ENCODE measurements around the gene ECT2.
"Not testable (repeated sequence)": the region's sequence is repeated elsewhere in the genome, so short reads cannot be mapped to it uniquely, and the experiment has no call there.

ECT2 gene

GRCh38 chr3:172855037-172855436 lies 104.5 kb downstream of the ECT2 start:
- DNase-seq (ENCODE audit: low read depth in 1 of 2, low spot score in 1 of 2) = no peak

DNA sequence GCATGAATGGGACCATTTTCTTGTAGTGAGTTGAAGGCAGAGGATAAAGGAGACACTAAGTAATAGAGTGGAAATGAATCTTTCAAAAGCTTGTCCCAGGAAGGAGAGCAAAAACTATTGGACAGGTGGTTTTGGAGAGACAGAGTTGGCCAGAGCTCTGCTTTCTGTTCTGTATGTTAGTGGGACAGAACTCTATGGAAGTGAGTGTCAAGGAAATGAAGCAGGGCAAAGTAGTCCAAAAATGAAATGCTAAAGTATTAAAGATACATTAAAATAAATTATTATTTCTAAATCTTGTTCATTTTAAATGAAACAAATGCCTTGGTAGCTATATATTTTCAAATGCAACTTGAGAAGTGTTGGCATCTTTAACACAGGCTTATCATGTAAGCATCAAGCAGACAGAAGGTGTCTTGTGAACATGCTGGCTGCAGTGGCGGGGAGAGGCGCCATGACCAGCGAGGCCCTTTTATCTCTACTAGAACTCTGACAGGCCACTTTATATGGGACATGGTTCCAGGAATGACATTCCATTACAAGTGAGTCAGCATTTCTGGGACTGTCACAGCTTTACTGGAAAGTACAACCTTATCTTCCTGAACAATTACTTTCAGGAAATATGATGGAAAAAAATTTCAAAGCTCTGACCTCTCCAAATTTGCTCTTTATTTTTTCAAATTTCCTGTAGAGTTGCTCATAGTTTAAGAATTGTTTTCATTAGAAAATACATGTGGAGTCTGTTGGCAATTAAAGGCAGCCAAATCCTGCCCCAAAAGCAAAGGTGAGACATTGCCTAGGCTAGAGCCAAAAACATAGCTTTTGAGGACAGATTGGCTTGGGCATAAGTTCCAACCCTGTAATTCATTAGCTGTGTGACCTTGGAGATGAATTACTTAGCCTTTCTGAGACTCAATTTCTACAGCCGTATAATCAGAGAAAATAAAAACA lies 106.5 kb downstream of the ECT2 start:
- DNase-seq (ENCODE audit: low read depth in 1 of 2, low spot score in 1 of 2) = no peak

DNA sequence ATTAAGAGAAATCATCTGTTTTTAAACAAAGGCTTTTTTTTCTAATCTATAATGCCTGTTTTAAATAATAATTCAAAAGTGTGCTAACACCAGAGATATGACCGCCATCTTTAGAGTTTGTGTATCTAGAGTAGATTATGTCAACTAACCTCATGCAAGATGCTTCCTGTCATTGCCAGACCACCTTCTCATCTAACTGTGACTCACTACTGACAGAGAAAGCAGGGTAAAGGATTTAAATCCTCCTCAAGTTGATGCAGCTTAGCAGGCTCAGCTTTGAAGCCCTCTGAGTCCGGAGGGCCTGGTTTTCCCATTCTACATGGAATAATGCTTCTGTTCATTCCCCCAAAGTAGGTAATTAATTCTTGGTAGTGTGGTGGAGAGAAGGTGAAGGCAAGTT lies 108.5 kb downstream of the ECT2 start:
- no peak for DNase-seq (ENCODE audit: low read depth in 1 of 2, low spot score in 1 of 2)

- DNase-seq (ENCODE audit: low read depth in 1 of 2, low spot score in 1 of 2) = not testable (repeated sequence)
Observed at GRCh38 chr3:172866726-172867350, 116.3 kb downstream of the ECT2 start.

DNA sequence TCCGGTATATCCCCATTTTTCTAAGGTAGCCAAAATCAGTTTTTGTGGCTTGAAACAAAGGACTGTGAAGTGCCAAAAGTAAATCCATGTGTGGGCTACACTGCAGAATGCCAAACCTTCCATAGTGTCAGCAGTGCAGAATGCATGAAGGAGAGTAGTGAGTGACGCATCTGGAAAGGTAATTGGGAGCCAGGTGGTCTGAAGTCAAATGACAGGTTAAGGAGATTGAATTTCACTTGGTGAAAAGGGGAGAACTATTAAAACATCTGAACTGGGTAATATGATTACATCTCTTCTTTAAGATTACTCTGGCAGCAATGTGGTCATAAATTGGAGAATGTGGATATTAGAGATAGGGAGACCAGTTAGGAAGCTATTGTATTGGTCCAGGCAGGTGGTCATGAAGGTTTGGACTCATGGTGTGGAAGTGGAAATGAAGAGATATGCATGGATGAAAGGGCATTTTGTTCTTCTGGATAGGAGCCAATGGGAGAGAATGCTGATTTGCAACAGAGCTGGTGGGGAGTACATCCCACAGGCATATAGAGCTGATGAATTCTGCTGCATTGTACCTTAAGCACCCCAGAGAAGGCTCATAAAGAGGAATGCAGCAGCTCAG lies 118.2 kb downstream of the ECT2 start:
- no peak for DNase-seq (ENCODE audit: low read depth in 1 of 2, low spot score in 1 of 2)

DNA sequence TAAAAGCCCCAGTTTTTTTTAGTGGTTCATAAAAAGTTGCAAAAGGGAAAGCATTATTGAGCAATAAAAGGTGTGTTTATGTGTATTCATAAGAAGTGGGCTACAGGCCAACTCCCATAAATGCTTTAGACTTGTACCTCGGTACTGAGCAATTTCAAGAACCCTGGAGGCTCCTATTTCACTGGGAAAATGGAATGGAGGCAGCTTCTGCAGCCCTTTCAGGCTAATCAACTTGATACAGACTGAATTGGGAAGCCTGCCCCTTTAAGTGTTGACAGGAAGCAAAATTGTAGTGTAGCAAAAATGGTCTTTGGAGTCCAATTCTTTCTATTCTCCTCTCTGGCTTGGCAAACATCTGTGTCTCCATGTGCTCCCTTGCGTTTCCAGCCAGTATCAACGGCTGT lies 118.8 kb downstream of the ECT2 start:
- no peak for DNase-seq (ENCODE audit: low read depth in 1 of 2, low spot score in 1 of 2)

- DNase-seq (ENCODE audit: low read depth in 1 of 2, low spot score in 1 of 2) = no peak
Observed at GRCh38 chr3:172869784-172870518, 119.4 kb downstream of the ECT2 start.

All from activated CD4-positive, alpha-beta T cell treated with anti-CD3 and anti-CD28 coated beads, Interleukin-2, amount 50 U/mL, for 24 hours (primary cell).